HepG2 (cell line): ENCODE results near the gene TBL3. TPM values are rescaled to one million over a fixed set of nuclear protein-coding genes. Genes with fewer than 3 reads are reported as not detected.

ENCODE experiments used
- ATRX ChIP-seq: sonication (generic); formaldehyde crosslinking; IDR thresholded peaks from 2 replicates; pipeline ENCODE4 v1.4.0; 2020; ENCODE audit warnings: missing genetic modification reagents, borderline replicate concordance
- CCAR2 ChIP-seq: fragments of 200-400 bp; formaldehyde crosslinking; optimal IDR thresholded peaks from 2 replicates; pipeline ENCODE3; 2018; ENCODE audit warnings: low read depth, mild to moderate bottlenecking, low read length, moderate library complexity
- HNRNPH1 ChIP-seq: fragments of 200-400 bp; formaldehyde crosslinking; optimal IDR thresholded peaks from 2 replicates; pipeline ENCODE3; 2017; ENCODE audit warnings: mild to moderate bottlenecking, low read depth, low read length
- HNRNPL ChIP-seq: fragments of 200-400 bp; formaldehyde crosslinking; IDR thresholded peaks from 2 replicates; pipeline ENCODE4 v1.6.1; 2017; ENCODE audit warnings: mild to moderate bottlenecking, low read depth, low read length
- KLF12 ChIP-seq: sonication (generic); formaldehyde crosslinking; IDR thresholded peaks from 2 replicates; pipeline ENCODE4 v1.4.0; 2020; ENCODE audit warnings: missing genetic modification reagents, borderline replicate concordance
- KLF9 ChIP-seq: IDR thresholded peaks from 2 replicates; pipeline ENCODE4 v1.6.1; 2016; ENCODE audit warnings: low read depth
- MTA3 ChIP-seq: sonication (generic); formaldehyde crosslinking; IDR thresholded peaks from 2 replicates; pipeline ENCODE4 v1.4.0; 2020; ENCODE audit warnings: missing genetic modification reagents
- MYC ChIP-seq: sonication (generic); formaldehyde crosslinking; IDR thresholded peaks from 2 replicates; pipeline ENCODE4 v1.9.0; 2021; ENCODE audit warnings: missing genetic modification reagents, borderline replicate concordance
- REPIN1 ChIP-seq: sonication (generic); formaldehyde crosslinking; IDR thresholded peaks from 2 replicates; pipeline ENCODE4 v1.8.0; 2022; ENCODE audit warnings: missing genetic modification reagents, low read depth, mild to moderate bottlenecking, borderline replicate concordance
- TAF15 ChIP-seq: fragments of 200-400 bp; formaldehyde crosslinking; IDR thresholded peaks from one replicate; pipeline ENCODE4 v1.6.1; 2018; ENCODE audit warnings: mild to moderate bottlenecking, low read depth, low read length; ENCODE audit not compliant: poor library complexity, severe bottlenecking
- TGIF2 ChIP-seq: IDR thresholded peaks from 2 replicates; pipeline ENCODE4 v1.6.1; 2016; ENCODE audit warnings: control low read depth, missing compliant biosample characterization
- YEATS2 ChIP-seq: sonication (generic); formaldehyde crosslinking; IDR thresholded peaks from 2 replicates; pipeline ENCODE4 v1.4.0; 2020; ENCODE audit warnings: missing genetic modification reagents, borderline replicate concordance
- ZFP36 ChIP-seq: fragments of 150-350 bp; IDR thresholded peaks from 2 replicates; pipeline ENCODE4 v1.6.1; 2018; ENCODE audit warnings: borderline replicate concordance, low read length, low read depth; ENCODE audit not compliant: partially characterized antibody
- ZFP37 ChIP-seq: sonication (generic); formaldehyde crosslinking; IDR thresholded peaks from 2 replicates; pipeline ENCODE4 v1.4.0; 2020; ENCODE audit warnings: missing genetic modification reagents, borderline replicate concordance
- ZNF432 ChIP-seq: sonication (generic); formaldehyde crosslinking; IDR thresholded peaks from 2 replicates; pipeline ENCODE4 v1.5.0; 2020; ENCODE audit warnings: missing genetic modification reagents, mild to moderate bottlenecking, borderline replicate concordance
- ZNF589 ChIP-seq: sonication (generic); formaldehyde crosslinking; conservative IDR thresholded peaks from 2 replicates; pipeline ENCODE4 v1.8.0; 2022; ENCODE audit warnings: mild to moderate bottlenecking, moderate library complexity, missing genetic modification reagents
- ZNF615 ChIP-seq: sonication (generic); formaldehyde crosslinking; IDR thresholded peaks from 2 replicates; pipeline ENCODE4 v1.5.0; 2020; ENCODE audit warnings: mild to moderate bottlenecking, missing genetic modification reagents, borderline replicate concordance
- ZNF773 ChIP-seq: sonication (generic); formaldehyde crosslinking; IDR thresholded peaks from 2 replicates; pipeline ENCODE4 v1.4.0; 2020; ENCODE audit warnings: missing genetic modification reagents, borderline replicate concordance
- polyA plus RNA-seq, 8 experiments: library from polyadenylated mRNA; depleted of rRNA in 3 of 8; stranded (reverse) in 7 of 8; unstranded in 1 of 8; fragments of >200 nt; fragmentation: Illumina TruSeq in 4 of 8; extraction: Trizol in 4 of 8; gene quantifications; 2 replicates each; pipeline versions ENCODE4 v1.2.1 to v1.2.3, GENCODE V29; 2011 to 2016; ENCODE audit warnings: low read depth in 4 of 8, missing spikeins in 1 of 8, mixed read lengths in 1 of 8; ENCODE audit not compliant: insufficient read depth in 1 of 8
- total RNA-seq, 5 experiments: library from RNA; depleted of rRNA; stranded (reverse); fragments of >200 nt; fragmentation: Illumina TruSeq; extraction: Trizol; gene quantifications; 2 replicates each; pipeline ENCODE4 v1.2.3, GENCODE V29; 2016; ENCODE audit warnings: low read depth in 1 of 5
- TF ChIP-seq, protein P1 (sequence below): sonication (generic); formaldehyde crosslinking; IDR thresholded peaks from 2 replicates; pipeline ENCODE4 v1.4.0; 2020; ENCODE audit warnings: missing genetic modification reagents
- TF ChIP-seq, protein P2 (sequence below): sonication (generic); formaldehyde crosslinking; IDR thresholded peaks from 2 replicates; pipeline ENCODE4 v1.4.0; 2020; ENCODE audit warnings: mild to moderate bottlenecking, low read depth, missing genetic modification reagents
- TF ChIP-seq, protein P3 (sequence below): sonication (generic); formaldehyde crosslinking; IDR thresholded peaks from 2 replicates; pipeline ENCODE4 v1.4.0; 2020; ENCODE audit warnings: missing genetic modification reagents
- TF ChIP-seq, protein P4 (sequence below): sonication (generic); formaldehyde crosslinking; IDR thresholded peaks from 2 replicates; pipeline ENCODE4 v1.8.0; 2022; ENCODE audit warnings: low read depth, missing genetic modification reagents
- TF ChIP-seq, protein P5 (sequence below): IDR thresholded peaks from 2 replicates; pipeline ENCODE4 v1.6.1; 2018; ENCODE audit warnings: missing genetic modification reagents, mild to moderate bottlenecking, missing compliant biosample characterization

The TBL3 gene
- total and polyA plus RNA-seq, 2 of the 13 experiments (the other 11 are each of a cell fraction or from before 2014, with no cell fraction given): 16.8 to 38.0 TPM

DNA sequence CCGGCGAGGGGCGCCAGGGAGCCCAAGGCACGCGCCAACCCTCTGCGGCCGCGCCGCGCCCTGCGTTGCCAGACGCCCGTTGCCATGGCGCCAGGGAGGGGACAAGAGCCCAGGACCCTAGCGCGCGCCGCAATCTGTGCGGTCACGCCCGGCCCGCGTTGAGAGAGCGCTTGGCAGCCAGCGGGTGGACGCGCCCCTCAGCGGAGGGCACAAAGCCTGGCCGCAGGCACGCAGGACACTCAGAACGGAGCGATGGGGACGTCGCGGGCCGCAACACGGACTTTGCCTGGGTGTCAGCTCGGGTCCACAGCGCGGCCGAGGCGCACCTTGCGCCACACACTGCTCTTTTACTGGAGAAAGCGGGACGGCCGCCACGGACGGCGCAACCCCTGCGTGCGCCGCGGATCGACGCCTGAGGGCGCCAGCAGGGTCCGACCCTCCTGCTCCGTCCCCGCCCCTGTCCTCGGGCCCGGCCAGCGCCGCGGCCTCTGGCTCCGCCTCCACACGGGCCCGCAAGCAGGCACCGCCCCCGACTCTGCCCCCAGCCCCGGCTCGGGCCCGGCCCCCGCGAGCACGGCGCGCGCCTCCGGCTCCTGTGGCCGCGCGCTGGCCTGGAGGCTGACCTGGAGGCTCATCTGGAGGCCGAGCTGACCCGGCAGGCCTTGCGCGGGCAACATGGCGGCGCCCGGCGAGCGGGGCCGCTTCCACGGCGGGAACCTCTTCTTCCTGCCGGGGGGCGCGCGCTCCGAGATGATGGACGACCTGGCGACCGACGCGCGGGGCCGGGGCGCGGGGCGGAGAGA, 11.9 kb downstream of the TBL3 start, which contains the start of gene GFER (continued):
- TF ChIP-seq ZNF773 (no peak), YEATS2 (CRISPR knock-in tag) (peak; percentile 54; the same call in 1 of the 2 replicates), TGIF2 (CRISPR knock-in tag) (peak; percentile 65; the same call in 1 of the 2 replicates), ZNF432 (CRISPR knock-in tag) (no peak), KLF9 (CRISPR knock-in tag) (no peak), ZFP37 (CRISPR knock-in tag) (no peak), MTA3 (no peak), ZFP36 (no peak), ZNF615 (no peak), TAF15 (peak; percentile 28), HNRNPH1 (no peak), CCAR2 (peak; percentile 84), HNRNPL (0 out of 2 replicates have a peak, but pooled peaks have one; percentile 37), KLF12 (CRISPR knock-in tag) (peak; percentile 71), ZNF589 (0 out of 2 replicates have a peak, but pooled peaks have one; percentile 39), ATRX (CRISPR knock-in tag) (no peak), MYC (CRISPR knock-in tag) (peak; percentile 59), REPIN1 (peak; percentile 80; the same call in 1 of the 2 replicates)
- TF ChIP-seq, protein P1, sequence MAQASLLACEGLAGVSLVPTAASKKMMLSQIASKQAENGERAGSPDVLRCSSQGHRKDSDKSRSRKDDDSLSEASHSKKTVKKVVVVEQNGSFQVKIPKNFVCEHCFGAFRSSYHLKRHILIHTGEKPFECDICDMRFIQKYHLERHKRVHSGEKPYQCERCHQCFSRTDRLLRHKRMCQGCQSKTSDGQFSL: no peak
- TF ChIP-seq, protein P2, sequence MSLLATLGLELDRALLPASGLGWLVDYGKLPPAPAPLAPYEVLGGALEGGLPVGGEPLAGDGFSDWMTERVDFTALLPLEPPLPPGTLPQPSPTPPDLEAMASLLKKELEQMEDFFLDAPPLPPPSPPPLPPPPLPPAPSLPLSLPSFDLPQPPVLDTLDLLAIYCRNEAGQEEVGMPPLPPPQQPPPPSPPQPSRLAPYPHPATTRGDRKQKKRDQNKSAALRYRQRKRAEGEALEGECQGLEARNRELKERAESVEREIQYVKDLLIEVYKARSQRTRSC (CRISPR knock-in tag): no peak
- TF ChIP-seq, protein P3, sequence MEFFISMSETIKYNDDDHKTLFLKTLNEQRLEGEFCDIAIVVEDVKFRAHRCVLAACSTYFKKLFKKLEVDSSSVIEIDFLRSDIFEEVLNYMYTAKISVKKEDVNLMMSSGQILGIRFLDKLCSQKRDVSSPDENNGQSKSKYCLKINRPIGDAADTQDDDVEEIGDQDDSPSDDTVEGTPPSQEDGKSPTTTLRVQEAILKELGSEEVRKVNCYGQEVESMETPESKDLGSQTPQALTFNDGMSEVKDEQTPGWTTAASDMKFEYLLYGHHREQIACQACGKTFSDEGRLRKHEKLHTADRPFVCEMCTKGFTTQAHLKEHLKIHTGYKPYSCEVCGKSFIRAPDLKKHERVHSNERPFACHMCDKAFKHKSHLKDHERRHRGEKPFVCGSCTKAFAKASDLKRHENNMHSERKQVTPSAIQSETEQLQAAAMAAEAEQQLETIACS (CRISPR knock-in tag): peak; percentile 97
- TF ChIP-seq, protein P4, sequence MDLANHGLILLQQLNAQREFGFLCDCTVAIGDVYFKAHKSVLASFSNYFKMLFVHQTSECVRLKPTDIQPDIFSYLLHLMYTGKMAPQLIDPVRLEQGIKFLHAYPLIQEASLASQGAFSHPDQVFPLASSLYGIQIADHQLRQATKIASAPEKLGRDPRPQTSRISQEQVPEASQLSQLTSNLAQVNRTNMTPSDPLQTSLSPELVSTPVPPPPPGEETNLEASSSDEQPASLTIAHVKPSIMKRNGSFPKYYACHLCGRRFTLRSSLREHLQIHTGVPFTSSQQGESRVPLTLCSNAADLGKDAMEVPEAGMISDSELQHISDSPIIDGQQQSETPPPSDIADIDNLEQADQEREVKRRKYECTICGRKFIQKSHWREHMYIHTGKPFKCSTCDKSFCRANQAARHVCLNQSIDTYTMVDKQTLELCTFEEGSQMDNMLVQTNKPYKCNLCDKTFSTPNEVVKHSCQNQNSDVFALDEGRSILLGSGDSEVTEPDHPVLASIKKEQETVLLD (CRISPR knock-in tag): 0 out of 2 replicates have a peak, but pooled peaks have one; percentile 52
- TF ChIP-seq, protein P5, sequence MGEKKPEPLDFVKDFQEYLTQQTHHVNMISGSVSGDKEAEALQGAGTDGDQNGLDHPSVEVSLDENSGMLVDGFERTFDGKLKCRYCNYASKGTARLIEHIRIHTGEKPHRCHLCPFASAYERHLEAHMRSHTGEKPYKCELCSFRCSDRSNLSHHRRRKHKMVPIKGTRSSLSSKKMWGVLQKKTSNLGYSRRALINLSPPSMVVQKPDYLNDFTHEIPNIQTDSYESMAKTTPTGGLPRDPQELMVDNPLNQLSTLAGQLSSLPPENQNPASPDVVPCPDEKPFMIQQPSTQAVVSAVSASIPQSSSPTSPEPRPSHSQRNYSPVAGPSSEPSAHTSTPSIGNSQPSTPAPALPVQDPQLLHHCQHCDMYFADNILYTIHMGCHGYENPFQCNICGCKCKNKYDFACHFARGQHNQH (CRISPR knock-in tag): peak; percentile 44; the same call in 1 of the 2 replicates
